Kidney epithelial cell (primary cell): ENCODE data around the gene DNAH14. TPM values are rescaled to one million over a fixed set of nuclear protein-coding genes. Genes with fewer than 3 reads are reported as not detected.
"Not testable (repeated sequence)": the region's sequence is repeated elsewhere in the genome, so short reads cannot be mapped to it uniquely, and the experiment has no call there.

ENCODE experiments used
- DNase-seq: peaks from one replicate; pipeline ENCODE4 v3.0.0-alpha.2; 2010; ENCODE audit warnings: low read depth
- H3K27me3 ChIP-seq: 2 replicates; pipeline ENCODE4 v1.6.0; 2011; ENCODE audit warnings: low read length; ENCODE audit not compliant: control insufficient read depth, insufficient read depth
- H3K36me3 ChIP-seq: 2 replicates; pipeline ENCODE4 v1.5.1; 2011; ENCODE audit warnings: low read length; ENCODE audit not compliant: control insufficient read depth, insufficient read depth
- H3K4me3 ChIP-seq: 2 replicates; pipeline ENCODE4 v1.5.1; 2011; ENCODE audit warnings: low read depth, mild to moderate bottlenecking, control low read depth, low read length
- total RNA-seq: library from RNA; depleted of rRNA; stranded (reverse); fragments of >200 nt; gene quantifications from 2 replicates; pipeline ENCODE4 v1.2.3, GENCODE V29; 2015
- TF ChIP-seq, protein P1 (sequence below): IDR thresholded peaks from 2 replicates; pipeline ENCODE4 v1.5.1; 2011; ENCODE audit warnings: mild to moderate bottlenecking, moderate library complexity, low read length, control low read depth, inconsistent platforms; ENCODE audit not compliant: insufficient read depth, poor library complexity, severe bottlenecking

The DNAH14 gene
- total RNA-seq, 1 donor from 2014 or later = 30.8 TPM

DNA sequence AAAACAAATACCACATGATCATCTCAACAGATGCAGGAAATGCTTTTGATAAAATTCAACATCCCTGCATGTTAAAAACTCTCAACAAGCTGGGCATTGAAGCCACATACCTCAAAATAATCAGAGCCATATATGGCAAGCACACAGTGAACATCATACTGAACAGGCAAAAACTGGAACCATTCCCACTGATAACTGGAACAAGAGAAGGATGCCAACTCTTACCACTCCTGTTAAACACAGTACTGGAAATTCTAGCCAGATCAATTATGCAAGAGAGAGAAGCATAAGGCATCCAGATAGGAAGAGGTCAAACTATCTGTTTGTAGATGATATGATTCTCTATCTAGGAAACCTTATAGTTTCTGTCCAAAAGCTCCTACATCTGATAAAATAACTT lies 91.6 kb downstream of the DNAH14 start:
- no peak for DNase-seq
- TF ChIP-seq, protein P1, sequence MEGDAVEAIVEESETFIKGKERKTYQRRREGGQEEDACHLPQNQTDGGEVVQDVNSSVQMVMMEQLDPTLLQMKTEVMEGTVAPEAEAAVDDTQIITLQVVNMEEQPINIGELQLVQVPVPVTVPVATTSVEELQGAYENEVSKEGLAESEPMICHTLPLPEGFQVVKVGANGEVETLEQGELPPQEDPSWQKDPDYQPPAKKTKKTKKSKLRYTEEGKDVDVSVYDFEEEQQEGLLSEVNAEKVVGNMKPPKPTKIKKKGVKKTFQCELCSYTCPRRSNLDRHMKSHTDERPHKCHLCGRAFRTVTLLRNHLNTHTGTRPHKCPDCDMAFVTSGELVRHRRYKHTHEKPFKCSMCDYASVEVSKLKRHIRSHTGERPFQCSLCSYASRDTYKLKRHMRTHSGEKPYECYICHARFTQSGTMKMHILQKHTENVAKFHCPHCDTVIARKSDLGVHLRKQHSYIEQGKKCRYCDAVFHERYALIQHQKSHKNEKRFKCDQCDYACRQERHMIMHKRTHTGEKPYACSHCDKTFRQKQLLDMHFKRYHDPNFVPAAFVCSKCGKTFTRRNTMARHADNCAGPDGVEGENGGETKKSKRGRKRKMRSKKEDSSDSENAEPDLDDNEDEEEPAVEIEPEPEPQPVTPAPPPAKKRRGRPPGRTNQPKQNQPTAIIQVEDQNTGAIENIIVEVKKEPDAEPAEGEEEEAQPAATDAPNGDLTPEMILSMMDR = no peak
- no peaks in the 10 kb centered on the region for H3K27me3 ChIP-seq
- no peak overlapping the region for H3K4me3 ChIP-seq
- H3K36me3 ChIP-seq = no peaks in the 10 kb centered on the region

DNA sequence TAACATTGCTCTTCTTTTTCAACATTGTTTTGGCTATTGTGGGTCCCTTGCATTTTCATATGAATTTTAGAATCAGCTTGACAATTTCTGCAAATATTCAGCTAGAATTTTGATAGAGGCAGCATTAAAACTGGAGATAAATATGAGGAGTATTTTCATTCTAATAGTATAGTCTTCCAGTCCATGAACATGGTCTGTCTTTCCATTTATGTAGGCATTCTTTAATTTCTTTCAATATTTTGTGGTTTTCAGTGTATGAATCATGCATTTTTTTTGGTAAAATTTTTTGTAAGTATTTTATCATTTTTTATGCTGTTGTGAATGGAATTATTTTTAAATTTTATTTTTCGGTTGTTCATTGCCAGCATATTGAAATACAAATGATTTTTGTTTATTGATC lies 97.2 kb downstream of the DNAH14 start:
- TF ChIP-seq, protein P1 = no peak
- Histone ChIP-seq H3K4me3 (no peak overlapping the region), H3K36me3 (no peaks in the 10 kb centered on the region), H3K27me3 (no peaks in the 10 kb centered on the region)
- DNase-seq = no peak

DNA sequence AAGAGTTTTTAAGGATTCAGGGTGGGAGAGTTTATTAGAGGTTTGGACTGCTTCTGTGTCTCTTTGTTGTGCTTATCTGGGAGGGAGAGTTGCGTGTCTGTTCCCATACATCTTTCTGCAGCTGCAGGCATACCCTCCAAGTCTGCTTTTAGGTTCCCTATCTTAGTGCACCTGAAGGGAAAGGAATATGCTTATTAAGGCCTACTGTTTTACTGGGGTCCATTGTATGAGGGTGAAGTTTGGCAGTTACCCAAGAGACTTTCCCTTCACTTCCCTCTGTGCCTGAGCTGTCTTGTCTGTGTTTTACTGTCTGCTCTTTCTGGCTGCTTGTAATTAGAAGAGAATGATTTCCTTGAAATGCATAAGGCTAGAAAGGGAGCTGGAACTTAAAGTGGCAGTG lies 107.0 kb downstream of the DNAH14 start:
- H3K27me3 ChIP-seq, DNase-seq, H3K4me3 ChIP-seq, H3K36me3 ChIP-seq: not testable (repeated sequence)

DNA sequence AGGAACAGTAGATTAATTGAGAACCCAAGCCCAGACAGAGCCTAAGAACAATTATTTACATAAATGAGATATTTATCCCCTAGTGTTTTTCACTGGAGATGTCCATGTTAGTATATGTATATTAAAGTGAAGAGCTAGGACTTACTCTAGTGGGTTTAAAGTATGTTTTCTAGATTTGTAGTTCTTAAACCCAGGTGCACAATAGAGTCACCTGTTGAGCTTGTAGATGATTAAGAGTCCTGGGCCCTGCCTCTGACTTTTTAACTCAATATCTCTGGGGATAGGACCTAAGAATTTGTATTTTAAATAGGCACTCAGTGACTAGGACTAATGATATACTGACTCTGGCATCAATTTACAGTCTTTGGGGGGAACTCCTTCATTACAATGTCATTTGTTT lies 112.8 kb downstream of the DNAH14 start:
- no peak overlapping the region for H3K4me3 ChIP-seq
- no peaks in the 10 kb centered on the region for H3K36me3 ChIP-seq
- H3K27me3 ChIP-seq = no peaks in the 10 kb centered on the region
- DNase-seq = no peak
- TF ChIP-seq, protein P1 = no peak

DNA sequence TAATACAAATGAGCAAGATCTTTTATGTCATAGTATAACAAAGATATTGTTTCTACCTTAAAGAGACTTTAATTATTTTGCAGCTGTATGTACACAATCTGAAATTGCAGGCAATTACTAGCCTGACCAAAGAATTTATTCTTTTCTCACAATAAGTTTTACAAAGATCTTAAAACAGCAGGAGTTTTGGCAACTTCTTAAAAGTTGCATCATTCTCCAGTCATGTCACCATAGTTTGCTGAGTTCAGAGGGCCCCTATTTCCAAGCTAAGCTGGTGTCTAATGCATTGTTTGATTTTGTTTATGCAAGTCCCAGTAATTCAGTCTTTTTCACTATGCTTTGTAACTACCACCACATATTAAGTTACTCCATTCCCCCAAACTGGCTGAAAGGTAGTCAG lies 114.8 kb downstream of the DNAH14 start:
- TF ChIP-seq, protein P1 = no peak
- no peak for DNase-seq
- Histone ChIP-seq H3K36me3 (no peaks in the 10 kb centered on the region), H3K27me3 (no peaks in the 10 kb centered on the region), H3K4me3 (no peak overlapping the region)

DNA sequence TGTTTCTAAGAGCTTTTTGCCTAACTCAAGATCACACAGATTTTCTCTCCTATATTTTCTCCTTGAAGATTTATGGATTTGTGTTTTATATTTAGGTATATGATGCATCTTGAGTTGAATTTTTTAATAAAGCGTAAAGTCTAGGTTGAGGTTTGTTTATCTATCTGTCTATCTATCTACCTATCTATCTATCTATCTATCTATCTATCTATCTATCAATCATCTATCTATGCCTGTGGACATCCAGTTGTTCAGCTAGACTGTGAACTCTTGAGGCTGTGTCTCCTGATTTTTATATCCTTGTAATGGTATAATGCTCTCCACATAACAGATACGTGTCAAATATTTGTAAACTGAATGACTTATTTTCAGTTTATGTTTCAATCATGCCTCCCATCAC lies 120.1 kb downstream of the DNAH14 start:
- DNase-seq = no peak
- Histone ChIP-seq H3K27me3 (no peaks in the 10 kb centered on the region), H3K4me3 (no peak overlapping the region), H3K36me3 (no peaks in the 10 kb centered on the region)
- TF ChIP-seq, protein P1 = no peak
